ENCODE results near the gene TRIM7.
"Not testable (repeated sequence)": the region's sequence is repeated elsewhere in the genome, so short reads cannot be mapped to it uniquely, and the experiment has no call there.

The TRIM7 gene

GRCh38 chr5:181233088-181233800, 28.2 kb upstream of the TRIM7 start:
- no peak for DNase-seq (ENCODE audit: low spot score)

- no peak for DNase-seq (ENCODE audit: low spot score)
Observed at GRCh38 chr5:181232593-181232992, 27.6 kb upstream of the TRIM7 start.

GRCh38 chr5:181231432-181231831, 26.4 kb upstream of the TRIM7 start:
- DNase-seq (ENCODE audit: low spot score), result no peak

GRCh38 chr5:181230551-181230950, 25.6 kb upstream of the TRIM7 start:
- no peak for DNase-seq (ENCODE audit: low spot score)

- DNase-seq (ENCODE audit: low spot score), result no peak
Observed at GRCh38 chr5:181229996-181230395, 25.0 kb upstream of the TRIM7 start.

GRCh38 chr5:181224390-181225229, 19.6 kb upstream of the TRIM7 start:
- no peak for DNase-seq (ENCODE audit: low spot score)

- DNase-seq (ENCODE audit: low spot score), result peak; percentile 89
Observed at GRCh38 chr5:181223729-181224389, 18.9 kb upstream of the TRIM7 start.

GRCh38 chr5:181223058-181223728, 18.2 kb upstream of the TRIM7 start, which contains the start of gene TRIM41:
TRIM41 (plus strand) TSS chr5:181223281; CDS start chr5:181224000, 719 bp downstream.
- DNase-seq (ENCODE audit: low spot score), result peak; percentile 99

- DNase-seq (ENCODE audit: low spot score), result no peak
Observed at GRCh38 chr5:181222630-181223057, 17.6 kb upstream of the TRIM7 start.

- DNase-seq (ENCODE audit: low spot score), result peak; percentile 97
Observed at GRCh38 chr5:181221792-181222629, 17.0 kb upstream of the TRIM7 start.

- DNase-seq (ENCODE audit: low spot score), result no peak
Observed at GRCh38 chr5:181221105-181221791, 16.3 kb upstream of the TRIM7 start.

- no peak for DNase-seq (ENCODE audit: low spot score)
Observed at GRCh38 chr5:181220178-181220515, 15.2 kb upstream of the TRIM7 start.

GRCh38 chr5:181219262-181220177, 14.5 kb upstream of the TRIM7 start:
- no peak for DNase-seq (ENCODE audit: low spot score)

- DNase-seq (ENCODE audit: low spot score), result no peak
Observed at GRCh38 chr5:181218795-181219124, 13.8 kb upstream of the TRIM7 start.

GRCh38 chr5:181217803-181218062, 12.7 kb upstream of the TRIM7 start:
- DNase-seq (ENCODE audit: low spot score), result no peak

- DNase-seq (ENCODE audit: low spot score), result peak; percentile 78
Observed at GRCh38 chr5:181217111-181217802, 12.3 kb upstream of the TRIM7 start.

GRCh38 chr5:181215997-181216989, 11.3 kb upstream of the TRIM7 start:
- DNase-seq (ENCODE audit: low spot score), result no peak

- not testable (repeated sequence) for DNase-seq (ENCODE audit: low spot score)
Observed at GRCh38 chr5:181214249-181214648, 9.3 kb upstream of the TRIM7 start.

Data from SK-N-DZ (cell line).